Large intestine (tissue), 3 donors: ENCODE data around the gene NXPE4. TPM values are rescaled to one million over a fixed set of nuclear protein-coding genes. Genes with fewer than 3 reads are reported as not detected.
"Not testable (repeated sequence)": the region's sequence is repeated elsewhere in the genome, so short reads cannot be mapped to it uniquely, and the experiment has no call there.

Experiments
- DNase-seq, 2 donors: peaks; one replicate each; pipeline versions ENCODE4 v3.0.0 to v3.0.0-alpha.2; 2013
- H3K27ac ChIP-seq: one replicate; pipeline ENCODE4 v1.5.1; 2013; ENCODE audit warnings: low read length
- H3K27me3 ChIP-seq: 2 replicates; pipeline ENCODE4 v1.6.1; 2013; ENCODE audit warnings: low read length; ENCODE audit not compliant: control insufficient read depth, insufficient read depth
- H3K36me3 ChIP-seq: 2 replicates; pipeline ENCODE4 v1.6.1; 2013; ENCODE audit warnings: low read length; ENCODE audit not compliant: control insufficient read depth, insufficient read depth
- H3K4me1 ChIP-seq: one replicate; pipeline ENCODE4 v1.6.1; 2013; ENCODE audit warnings: low read length; ENCODE audit not compliant: control insufficient read depth, insufficient read depth
- H3K4me3 ChIP-seq: one replicate; pipeline ENCODE4 v1.5.1; 2013; ENCODE audit warnings: low read length
- H3K9me3 ChIP-seq: one replicate; pipeline ENCODE4 v1.6.1; 2013; ENCODE audit warnings: mild to moderate bottlenecking, low read depth, low read length, moderate library complexity; ENCODE audit not compliant: control insufficient read depth
- WGBS: methylation state at CpG from one replicate; pipeline ENCODE4 v1.1.5; 2013; ENCODE audit warnings: low lambda C conversion rate; ENCODE audit not compliant: insufficient coverage; 5-methylcytosine and 5-hydroxymethylcytosine counted together
- polyA plus RNA-seq: library from polyadenylated mRNA; unstranded; fragments of 120-200 nt; gene quantifications from one replicate; pipeline ENCODE4 v1.2.1, GENCODE V29; 2013

NXPE4 gene
- polyA plus RNA-seq, 1 donor, result not detected

DNA sequence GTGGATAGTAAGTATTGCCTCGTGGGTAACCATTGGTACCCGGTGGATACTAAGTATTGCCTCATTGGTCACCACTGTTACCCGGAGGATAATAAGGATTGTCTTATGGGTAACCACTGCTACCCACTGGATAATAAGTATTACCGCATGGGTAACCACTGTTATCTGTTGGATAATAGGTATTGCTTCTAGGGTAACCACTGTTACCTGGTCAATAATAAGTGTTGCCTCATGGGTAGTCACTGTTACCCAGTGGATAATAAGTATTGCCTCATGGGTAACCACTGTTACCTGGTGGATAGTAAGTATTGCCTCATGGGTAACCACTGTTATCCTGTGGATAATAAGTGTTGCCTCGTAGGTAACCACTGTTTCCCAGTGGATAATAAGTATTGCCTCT, 22.6 kb upstream of the NXPE4 start:
- WGBS, result no CpG with 5 or more reads among the region's 5 CpGs
- no peaks in the 10 kb centered on the region for H3K27me3 ChIP-seq
- H3K4me3 ChIP-seq, result no peak overlapping the region
- H3K9me3 ChIP-seq, result no peaks in the 10 kb centered on the region
- no peaks in the 10 kb centered on the region for H3K4me1 ChIP-seq
- no peaks in the 10 kb centered on the region for H3K36me3 ChIP-seq
- no peak for DNase-seq
- H3K27ac ChIP-seq, result no peak overlapping the region

GRCh38 chr11:114617157-114618124, 21.9 kb upstream of the NXPE4 start:
- Histone ChIP-seq H3K27me3 (no peaks in the 10 kb centered on the region), H3K9me3 (no peaks in the 10 kb centered on the region), H3K4me3 (no peak overlapping the region), H3K27ac (no peak overlapping the region), H3K4me1 (no peaks in the 10 kb centered on the region), H3K36me3 (no peaks in the 10 kb centered on the region)
- no CpG with 5 or more reads among the region's 29 CpGs for WGBS
- no peak for DNase-seq

DNA sequence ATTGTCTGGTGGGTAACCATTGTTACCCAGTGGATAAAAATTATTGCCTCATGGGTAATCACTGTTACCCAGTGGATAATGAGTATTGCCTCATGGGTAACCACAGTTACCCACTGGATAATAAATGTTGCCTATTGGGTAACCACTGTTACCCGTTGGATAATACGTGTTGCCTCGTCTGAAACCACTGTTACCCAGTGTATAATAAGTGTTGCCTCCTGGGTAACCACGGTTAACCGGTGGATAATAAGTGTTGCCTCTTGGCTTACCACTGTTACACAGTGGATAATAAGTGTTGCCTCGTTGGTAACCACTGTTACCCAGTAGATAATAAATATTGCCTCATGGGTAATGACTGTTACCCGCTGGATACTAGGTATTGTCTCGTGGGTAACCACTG, 20.9 kb upstream of the NXPE4 start:
- Histone ChIP-seq H3K9me3 (no peaks in the 10 kb centered on the region), H3K4me3 (no peak overlapping the region), H3K27ac (no peak overlapping the region), H3K36me3 (no peaks in the 10 kb centered on the region), H3K27me3 (no peaks in the 10 kb centered on the region), H3K4me1 (no peaks in the 10 kb centered on the region)
- WGBS, result no CpG with 5 or more reads among the region's 8 CpGs
- no peak for DNase-seq

DNA sequence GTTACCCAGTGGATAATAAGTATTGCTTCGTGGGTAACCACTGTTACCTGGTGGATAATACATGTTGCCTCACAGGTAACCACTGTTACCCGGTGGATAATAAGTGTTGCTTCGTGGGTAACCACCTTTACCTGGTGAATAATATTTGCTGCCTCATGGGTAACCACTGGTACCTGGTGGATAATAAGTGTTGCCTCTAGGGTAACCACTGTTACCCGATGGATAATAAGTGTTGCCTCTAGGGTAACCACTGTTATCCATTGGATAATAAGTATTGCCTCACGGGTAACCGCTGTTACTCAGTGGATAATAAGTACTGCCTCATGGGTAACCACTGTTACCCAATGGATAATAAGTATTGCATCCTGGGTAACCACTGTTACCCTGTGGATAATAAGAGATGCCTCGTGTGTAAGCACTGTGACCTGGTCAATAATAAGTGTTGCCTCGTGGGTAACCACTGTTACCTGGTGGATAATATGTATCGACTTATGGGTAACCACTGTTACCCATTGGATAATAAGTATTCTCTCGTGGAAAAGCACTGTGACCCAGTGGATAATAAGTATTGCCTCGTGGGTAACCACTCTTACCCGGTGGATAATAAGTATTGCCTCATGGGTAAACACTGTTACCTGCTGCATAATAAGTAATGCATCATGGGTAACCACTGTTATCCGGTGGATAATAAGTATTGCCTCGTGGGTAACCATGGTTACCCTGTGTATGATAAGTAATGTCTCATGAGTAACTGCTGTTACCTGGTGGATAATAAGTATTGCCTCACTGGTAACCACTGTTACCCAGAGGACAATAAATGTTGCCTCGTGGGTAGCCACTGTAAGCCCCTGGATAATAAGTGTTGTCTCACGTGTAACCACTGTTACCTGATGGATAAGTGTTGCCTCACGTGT, 20.1 kb upstream of the NXPE4 start:
- no peaks in the 10 kb centered on the region for H3K27me3 ChIP-seq
- no CpG with 5 or more reads among the region's 17 CpGs for WGBS
- DNase-seq, result no peak
- no peaks in the 10 kb centered on the region for H3K36me3 ChIP-seq
- H3K4me1 ChIP-seq, result no peaks in the 10 kb centered on the region
- no peak overlapping the region for H3K27ac ChIP-seq
- H3K4me3 ChIP-seq, result no peak overlapping the region
- H3K9me3 ChIP-seq, result no peaks in the 10 kb centered on the region

DNA sequence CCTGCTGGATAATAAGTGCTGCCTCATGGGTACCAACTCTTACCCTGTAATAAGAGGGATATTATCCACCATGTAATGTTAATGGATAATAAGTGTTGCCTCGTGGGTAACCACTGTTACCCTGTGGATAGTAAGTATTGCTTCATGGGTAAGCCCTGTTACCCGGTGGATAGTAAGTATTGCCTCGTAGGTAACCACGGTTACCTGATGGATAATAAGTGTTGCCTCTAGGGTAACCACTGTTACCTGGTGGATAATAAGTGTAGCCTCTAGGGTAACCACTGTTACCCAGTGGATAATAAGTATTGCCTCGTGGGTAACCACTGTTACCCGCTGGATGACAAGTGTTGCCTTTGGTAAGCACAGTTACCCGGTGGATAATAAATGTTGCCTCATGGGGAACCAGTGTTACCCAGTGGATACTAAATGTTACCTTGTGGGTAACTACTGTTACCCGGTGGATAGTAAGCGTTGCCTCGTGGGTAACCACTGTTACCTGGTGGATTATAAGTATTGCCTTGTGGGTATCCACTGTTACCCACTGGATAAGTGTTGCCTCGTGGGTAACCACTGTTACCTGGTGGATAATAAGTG, 18.6 kb upstream of the NXPE4 start:
- WGBS, result no CpG with 5 or more reads among the region's 11 CpGs
- Histone ChIP-seq H3K4me1 (no peaks in the 10 kb centered on the region), H3K4me3 (no peak overlapping the region), H3K36me3 (no peaks in the 10 kb centered on the region), H3K9me3 (no peaks in the 10 kb centered on the region), H3K27me3 (no peaks in the 10 kb centered on the region), H3K27ac (no peak overlapping the region)
- DNase-seq, result no peak

- not testable (repeated sequence) for H3K27ac ChIP-seq, H3K9me3 ChIP-seq, H3K27me3 ChIP-seq, H3K4me1 ChIP-seq, DNase-seq, H3K4me3 ChIP-seq, H3K36me3 ChIP-seq
- 100% methylated on average over 1 of the region's 9 CpGs for WGBS
These were observed 17.5 kb upstream of the NXPE4 start for GRCh38 chr11:114613094-114613493.

DNA sequence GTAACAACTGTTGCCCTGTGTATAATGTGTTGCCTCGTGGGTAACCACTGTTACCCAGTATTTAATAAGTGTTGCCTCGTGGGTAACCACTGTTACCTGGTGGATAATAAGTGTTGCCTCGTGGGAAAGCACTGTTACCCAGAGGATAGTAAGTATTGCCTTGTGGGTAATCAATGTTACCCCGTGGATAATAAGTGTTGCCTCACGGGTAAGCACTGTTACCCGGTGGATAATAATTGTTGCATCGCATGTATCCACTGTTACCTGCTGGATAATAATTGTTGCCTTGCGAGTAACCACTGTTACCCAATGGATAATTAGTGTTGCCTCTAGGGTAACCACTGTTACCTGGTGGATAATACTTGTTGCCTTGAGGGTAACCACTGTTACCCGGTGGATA, 17.1 kb upstream of the NXPE4 start:
- H3K27me3 ChIP-seq, result no peaks in the 10 kb centered on the region
- no peak overlapping the region for H3K27ac ChIP-seq
- WGBS, result no CpG with 5 or more reads among the region's 9 CpGs
- H3K4me1 ChIP-seq, result no peaks in the 10 kb centered on the region
- no peak overlapping the region for H3K4me3 ChIP-seq
- no peaks in the 10 kb centered on the region for H3K9me3 ChIP-seq
- no peak for DNase-seq
- no peaks in the 10 kb centered on the region for H3K36me3 ChIP-seq

GRCh38 chr11:114612199-114612598, 16.6 kb upstream of the NXPE4 start:
- not testable (repeated sequence) for H3K4me3 ChIP-seq, H3K9me3 ChIP-seq, H3K27ac ChIP-seq, H3K4me1 ChIP-seq, H3K36me3 ChIP-seq, DNase-seq, H3K27me3 ChIP-seq
- WGBS, result 100% methylated on average over 1 of the region's 9 CpGs

GRCh38 chr11:114610984-114611944, 15.7 kb upstream of the NXPE4 start:
- no CpG with 5 or more reads among the region's 18 CpGs for WGBS
- no peak for DNase-seq

More at GRCh38 chr11:114610984-114611944, 15.7 kb upstream of the NXPE4 start:
- no peak overlapping the region for H3K27ac ChIP-seq
- no peaks in the 10 kb centered on the region for H3K36me3 ChIP-seq
- H3K4me1 ChIP-seq, result no peaks in the 10 kb centered on the region
- no peaks in the 10 kb centered on the region for H3K9me3 ChIP-seq
- no peak overlapping the region for H3K4me3 ChIP-seq
- H3K27me3 ChIP-seq, result no peaks in the 10 kb centered on the region
